ENCODE measurements around the gene NEXN.
"Not testable (repeated sequence)": the region's sequence is repeated elsewhere in the genome, so short reads cannot be mapped to it uniquely, and the experiment has no call there.

The NEXN gene

GRCh38 chr1:77906019-77906545 lies 17.7 kb downstream of the NEXN start:
- DNase-seq (ENCODE audit: low read depth in 3 of 3): no peak

GRCh38 chr1:77906624-77907023 lies 18.2 kb downstream of the NEXN start:
- no peak for DNase-seq (ENCODE audit: low read depth in 3 of 3)

- no peak for DNase-seq (ENCODE audit: low read depth in 3 of 3)
Observed at GRCh38 chr1:77910116-77910515, 21.7 kb downstream of the NEXN start.

- DNase-seq (ENCODE audit: low read depth in 3 of 3): not testable (repeated sequence)
Observed at GRCh38 chr1:77918918-77919317, 30.5 kb downstream of the NEXN start.

DNA sequence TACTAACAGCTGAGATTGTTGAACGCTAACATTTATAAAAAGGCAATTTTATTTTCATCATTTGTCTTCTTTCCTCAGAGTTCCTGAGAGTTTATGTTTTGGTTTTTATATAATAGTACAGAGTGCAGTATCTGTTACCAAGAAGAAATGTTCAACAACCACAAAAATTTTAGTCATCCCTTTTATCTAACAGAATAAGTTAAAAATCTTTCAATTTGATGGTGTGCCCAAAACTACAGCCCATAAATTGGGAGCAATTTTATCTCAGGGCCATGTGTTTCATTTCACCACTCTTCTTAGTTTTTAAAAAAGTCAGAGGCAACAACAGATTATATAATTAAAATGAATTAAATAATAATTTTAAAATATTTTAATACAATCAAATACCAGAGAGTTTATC lies 37.1 kb downstream of the NEXN start:
- no peak for DNase-seq (ENCODE audit: low read depth in 3 of 3)

DNA sequence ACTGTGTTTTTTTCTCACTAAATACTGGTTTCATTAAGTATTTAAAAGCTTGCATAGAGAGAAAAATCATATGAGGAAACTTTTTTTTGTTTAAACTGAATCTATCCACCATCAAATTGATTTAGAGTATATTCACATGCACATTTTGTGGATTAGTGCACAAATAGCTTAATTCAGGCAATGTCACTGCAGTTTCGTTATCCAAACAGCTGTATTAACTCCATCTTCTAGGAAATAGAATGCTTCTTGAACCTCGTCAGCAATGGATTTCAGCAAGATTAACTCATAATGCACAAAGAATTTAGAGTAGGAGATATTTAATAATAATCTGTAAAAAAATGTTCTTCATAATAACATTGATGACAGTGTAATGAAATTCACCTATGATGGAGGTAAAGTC lies 37.5 kb downstream of the NEXN start:
- DNase-seq (ENCODE audit: low read depth in 3 of 3): no peak

DNA sequence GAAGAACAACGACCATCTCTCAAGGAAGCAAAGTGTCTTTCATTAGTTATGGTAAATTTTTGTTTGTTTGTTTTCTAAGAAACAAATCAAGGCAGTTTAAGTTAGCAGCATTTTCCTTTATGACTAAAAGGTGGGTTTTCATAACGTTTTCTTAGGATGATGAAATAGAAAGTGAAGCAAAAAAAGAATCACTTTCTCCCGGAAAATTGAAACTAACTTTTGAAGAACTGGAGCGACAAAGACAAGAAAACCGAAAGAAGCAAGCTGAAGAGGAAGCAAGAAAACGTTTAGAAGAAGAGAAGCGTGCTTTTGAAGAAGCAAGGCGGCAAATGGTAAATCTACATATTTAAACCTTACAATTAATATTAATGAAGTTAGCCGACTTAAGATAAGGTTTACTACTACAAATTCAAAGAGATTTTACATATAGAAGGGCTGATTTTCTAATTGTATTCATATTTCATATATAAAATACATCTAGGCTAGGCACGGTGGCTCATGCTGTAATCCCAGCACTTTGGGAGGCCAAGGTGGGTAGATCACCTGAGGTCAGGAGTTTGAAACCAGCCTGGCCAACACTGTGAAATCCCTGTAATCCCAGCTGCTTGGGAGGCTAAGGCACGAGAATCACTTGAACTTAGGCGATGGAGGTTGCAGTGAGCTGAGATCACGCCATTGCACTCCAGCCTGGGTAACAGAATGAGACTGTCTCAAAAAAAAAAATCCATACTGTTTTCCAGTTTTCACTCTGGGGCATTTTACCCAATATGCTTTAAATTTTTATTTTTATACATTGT lies 38.3 kb downstream of the NEXN start:
- DNase-seq (ENCODE audit: low read depth in 3 of 3): no peak

- no peak for DNase-seq (ENCODE audit: low read depth in 3 of 3)
Observed at GRCh38 chr1:77927414-77927813, 39.0 kb downstream of the NEXN start.

DNA sequence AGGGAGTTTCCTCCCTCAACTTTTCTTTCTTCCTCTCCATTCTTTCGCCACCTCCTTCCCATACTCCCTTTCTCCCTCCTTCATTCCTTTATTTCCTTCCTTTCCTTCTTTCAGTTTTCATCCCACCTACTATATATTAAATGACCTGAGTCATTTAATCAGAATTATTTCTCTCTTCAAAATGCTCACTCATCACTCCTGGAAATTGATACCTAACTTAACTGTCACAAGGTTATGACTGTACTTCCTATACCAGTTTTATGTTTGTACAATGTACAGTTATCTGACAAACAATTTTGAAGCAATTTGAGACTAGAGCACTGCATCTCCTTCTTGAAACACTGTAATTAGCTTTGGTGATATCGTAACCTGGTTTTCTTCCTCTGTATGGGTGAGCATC lies 41.4 kb downstream of the NEXN start:
- no peak for DNase-seq (ENCODE audit: low read depth in 3 of 3)

DNA sequence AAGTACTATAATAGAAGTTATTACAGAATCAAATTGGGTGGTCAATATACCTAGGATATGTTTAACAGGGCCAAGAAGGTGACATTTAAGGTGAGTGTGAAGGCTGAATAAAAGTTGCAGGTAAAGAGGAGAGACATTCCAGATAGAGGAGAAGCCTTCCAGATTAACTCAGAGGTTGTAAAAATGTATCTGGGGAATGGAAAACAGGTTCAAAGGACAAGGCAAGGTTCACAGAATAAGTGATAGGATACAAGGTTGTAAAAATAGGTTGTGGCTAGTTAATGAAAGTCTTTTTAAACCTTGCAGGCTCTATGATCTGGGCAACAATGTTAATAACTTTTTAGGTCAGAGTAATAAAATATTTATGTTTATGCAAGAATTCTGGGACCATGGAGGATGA lies 50.2 kb downstream of the NEXN start:
- DNase-seq (ENCODE audit: low read depth in 3 of 3): no peak

- no peak for DNase-seq (ENCODE audit: low read depth in 3 of 3)
Observed at GRCh38 chr1:77940921-77941570, 52.6 kb downstream of the NEXN start.

GRCh38 chr1:77942400-77943140 lies 54.1 kb downstream of the NEXN start:
- DNase-seq (ENCODE audit: low read depth in 3 of 3): no peak

GRCh38 chr1:77945345-77945744 lies 56.9 kb downstream of the NEXN start:
- no peak for DNase-seq (ENCODE audit: low read depth in 3 of 3)

DNA sequence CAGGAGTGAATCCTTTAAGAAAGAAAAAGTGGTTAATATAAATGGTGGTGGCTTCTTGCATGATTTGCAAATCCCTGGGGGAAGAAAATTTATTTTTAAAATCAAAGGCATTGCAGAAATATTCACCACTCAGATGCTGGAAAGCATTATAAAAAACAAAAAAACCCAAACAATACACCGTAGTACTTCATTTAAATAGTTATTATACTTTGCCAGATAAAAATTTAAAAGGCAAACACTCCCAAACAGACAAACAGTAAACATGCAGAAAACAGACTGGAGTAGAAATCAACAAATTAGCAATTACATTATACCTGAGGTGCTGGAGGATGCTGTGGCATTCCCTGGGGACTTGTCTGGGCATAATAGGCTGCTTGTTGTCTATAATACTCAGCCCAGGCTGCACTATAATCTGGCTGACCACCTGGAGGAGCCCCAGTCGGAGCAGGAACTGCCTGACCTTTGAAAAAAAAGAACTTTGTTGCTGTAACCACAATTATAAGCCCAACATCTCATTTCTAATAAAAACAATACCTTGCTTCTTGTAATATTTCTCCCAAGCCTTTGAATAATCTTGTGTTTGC lies 60.5 kb downstream of the NEXN start:
- no peak for DNase-seq (ENCODE audit: low read depth in 3 of 3)

DNA sequence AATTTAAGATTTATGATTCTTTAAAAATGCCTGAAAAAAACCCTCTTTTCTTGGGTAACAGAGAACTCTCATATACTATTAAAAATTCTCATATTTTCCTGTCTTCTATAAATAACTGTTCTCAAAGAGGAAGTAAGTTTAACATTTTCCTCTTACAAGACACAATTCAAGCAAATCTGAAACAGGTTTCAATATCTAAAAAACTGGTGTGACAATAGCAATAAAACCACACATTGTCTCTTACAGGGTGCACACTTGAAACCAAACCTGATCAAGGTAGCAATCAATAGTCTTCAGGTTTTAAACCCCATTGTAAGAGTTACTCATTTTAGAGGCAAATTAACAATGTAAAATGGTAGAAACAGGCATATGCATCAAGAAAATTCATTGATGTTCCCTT lies 62.4 kb downstream of the NEXN start:
- DNase-seq (ENCODE audit: low read depth in 3 of 3): no peak

DNA sequence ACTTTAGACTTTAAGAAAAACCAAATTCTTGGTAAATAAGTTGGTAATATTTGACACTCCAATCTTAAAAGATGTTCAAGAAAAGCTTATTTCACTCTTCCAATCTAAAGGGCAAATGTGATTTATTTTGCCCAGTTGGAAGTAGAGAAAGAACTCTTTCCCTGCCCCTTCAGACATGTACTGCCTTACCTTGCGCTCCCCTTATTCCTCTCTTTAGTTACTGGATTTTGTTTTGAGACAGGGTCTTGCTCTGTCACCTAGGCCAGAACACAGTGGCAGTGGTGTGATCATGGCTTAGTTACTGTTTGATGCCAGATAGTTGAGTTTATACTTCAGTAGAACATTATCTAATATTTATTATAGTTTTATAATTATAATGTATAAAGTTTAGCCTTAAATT lies 62.9 kb downstream of the NEXN start:
- DNase-seq (ENCODE audit: low read depth in 3 of 3): no peak

DNA sequence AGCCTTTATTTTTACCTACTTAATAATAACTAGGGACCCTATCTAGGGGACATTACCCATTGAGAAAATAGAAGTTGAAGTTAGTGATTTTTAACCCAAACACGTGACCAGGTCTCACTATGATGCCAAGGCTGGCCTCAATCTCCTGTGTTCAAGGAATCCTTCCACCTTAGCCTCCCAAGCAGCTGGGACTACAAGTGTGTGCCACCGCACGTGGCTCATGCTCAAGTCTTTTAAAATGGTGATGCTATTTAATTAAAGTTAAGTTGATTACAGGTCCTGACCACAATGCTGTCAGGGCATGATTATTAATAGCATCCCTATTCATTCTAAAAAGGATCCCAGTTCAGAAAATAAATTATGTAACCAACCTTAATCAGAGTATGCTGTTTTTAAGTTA lies 65.5 kb downstream of the NEXN start:
- no peak for DNase-seq (ENCODE audit: low read depth in 3 of 3)

DNA sequence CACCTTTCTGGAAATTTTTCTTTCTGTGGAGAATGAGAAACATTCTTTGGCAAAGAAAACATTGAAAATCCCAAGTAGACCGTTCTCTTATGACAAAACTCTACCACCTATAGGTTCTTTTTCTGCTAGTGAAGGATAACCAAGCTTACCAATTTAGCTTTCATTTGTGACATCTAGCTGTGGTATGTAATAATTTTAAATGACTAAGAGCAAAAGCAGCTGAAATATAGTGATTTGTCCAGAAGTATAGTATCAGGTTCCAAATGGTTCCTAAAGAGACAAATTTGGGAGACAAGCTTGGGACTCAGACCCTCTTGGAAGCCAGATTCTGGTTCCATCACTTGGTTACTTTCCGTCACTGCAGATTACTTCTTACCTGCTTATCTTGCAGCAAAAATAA lies 66.1 kb downstream of the NEXN start:
- no peak for DNase-seq (ENCODE audit: low read depth in 3 of 3)

GRCh38 chr1:77955709-77956108 lies 67.3 kb downstream of the NEXN start:
- DNase-seq (ENCODE audit: low read depth in 3 of 3): no peak

- no peak for DNase-seq (ENCODE audit: low read depth in 3 of 3)
Observed at GRCh38 chr1:77956464-77956863, 68.0 kb downstream of the NEXN start.

- DNase-seq (ENCODE audit: low read depth in 3 of 3): no peak
Observed at GRCh38 chr1:77958391-77958790, 70.0 kb downstream of the NEXN start.

- DNase-seq (ENCODE audit: low read depth in 3 of 3): no peak
Observed at GRCh38 chr1:77958850-77959249, 70.4 kb downstream of the NEXN start.

Measured in stimulated activated CD4-positive, alpha-beta T cell treated with anti-CD3 and anti-CD28 coated beads, TNF-alpha, amount 100 ng/mL, for 24 hours (primary cell).